GM12865 (cell line): Measurements from ENCODE around the gene GPD1L.

ENCODE experiments used
- DNase-seq: peaks from one replicate; pipeline ENCODE4 v3.0.0; 2010; ENCODE audit warnings: low read depth
- H3K4me3 ChIP-seq: 2 replicates; pipeline ENCODE4 v1.5.1; 2011; ENCODE audit warnings: mild to moderate bottlenecking, low read depth, low read length, control low read depth
- TF ChIP-seq, protein P1 (sequence below): IDR thresholded peaks from 2 replicates; pipeline ENCODE4 v1.5.1; 2011; ENCODE audit warnings: low read length, control low read depth, low read depth, inconsistent platforms; ENCODE audit not compliant: insufficient read depth; ENCODE audit errors: missing control alignments

The GPD1L gene

DNA sequence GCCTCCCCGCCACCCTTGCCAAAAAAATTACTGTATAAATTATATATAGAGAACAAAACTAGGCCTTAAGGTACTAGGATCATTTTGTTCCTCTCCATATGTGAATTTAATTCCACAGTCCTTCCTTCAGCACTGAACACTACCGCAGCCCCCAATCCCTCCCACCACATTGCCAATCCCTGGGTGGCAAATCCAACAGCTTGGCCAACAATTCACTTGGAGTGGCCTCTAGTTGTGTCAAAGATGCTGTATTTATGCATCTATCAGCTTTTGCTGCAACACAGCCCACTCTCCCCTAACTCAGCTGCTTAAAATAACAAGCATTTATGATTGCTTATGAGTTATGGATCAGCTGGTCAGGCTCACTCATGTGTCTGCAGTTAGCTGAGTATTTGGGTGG, 18.6 kb downstream of the GPD1L start:
- DNase-seq = no peak
- TF ChIP-seq, protein P1, sequence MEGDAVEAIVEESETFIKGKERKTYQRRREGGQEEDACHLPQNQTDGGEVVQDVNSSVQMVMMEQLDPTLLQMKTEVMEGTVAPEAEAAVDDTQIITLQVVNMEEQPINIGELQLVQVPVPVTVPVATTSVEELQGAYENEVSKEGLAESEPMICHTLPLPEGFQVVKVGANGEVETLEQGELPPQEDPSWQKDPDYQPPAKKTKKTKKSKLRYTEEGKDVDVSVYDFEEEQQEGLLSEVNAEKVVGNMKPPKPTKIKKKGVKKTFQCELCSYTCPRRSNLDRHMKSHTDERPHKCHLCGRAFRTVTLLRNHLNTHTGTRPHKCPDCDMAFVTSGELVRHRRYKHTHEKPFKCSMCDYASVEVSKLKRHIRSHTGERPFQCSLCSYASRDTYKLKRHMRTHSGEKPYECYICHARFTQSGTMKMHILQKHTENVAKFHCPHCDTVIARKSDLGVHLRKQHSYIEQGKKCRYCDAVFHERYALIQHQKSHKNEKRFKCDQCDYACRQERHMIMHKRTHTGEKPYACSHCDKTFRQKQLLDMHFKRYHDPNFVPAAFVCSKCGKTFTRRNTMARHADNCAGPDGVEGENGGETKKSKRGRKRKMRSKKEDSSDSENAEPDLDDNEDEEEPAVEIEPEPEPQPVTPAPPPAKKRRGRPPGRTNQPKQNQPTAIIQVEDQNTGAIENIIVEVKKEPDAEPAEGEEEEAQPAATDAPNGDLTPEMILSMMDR = no peak
- H3K4me3 ChIP-seq = no peak overlapping the region

DNA sequence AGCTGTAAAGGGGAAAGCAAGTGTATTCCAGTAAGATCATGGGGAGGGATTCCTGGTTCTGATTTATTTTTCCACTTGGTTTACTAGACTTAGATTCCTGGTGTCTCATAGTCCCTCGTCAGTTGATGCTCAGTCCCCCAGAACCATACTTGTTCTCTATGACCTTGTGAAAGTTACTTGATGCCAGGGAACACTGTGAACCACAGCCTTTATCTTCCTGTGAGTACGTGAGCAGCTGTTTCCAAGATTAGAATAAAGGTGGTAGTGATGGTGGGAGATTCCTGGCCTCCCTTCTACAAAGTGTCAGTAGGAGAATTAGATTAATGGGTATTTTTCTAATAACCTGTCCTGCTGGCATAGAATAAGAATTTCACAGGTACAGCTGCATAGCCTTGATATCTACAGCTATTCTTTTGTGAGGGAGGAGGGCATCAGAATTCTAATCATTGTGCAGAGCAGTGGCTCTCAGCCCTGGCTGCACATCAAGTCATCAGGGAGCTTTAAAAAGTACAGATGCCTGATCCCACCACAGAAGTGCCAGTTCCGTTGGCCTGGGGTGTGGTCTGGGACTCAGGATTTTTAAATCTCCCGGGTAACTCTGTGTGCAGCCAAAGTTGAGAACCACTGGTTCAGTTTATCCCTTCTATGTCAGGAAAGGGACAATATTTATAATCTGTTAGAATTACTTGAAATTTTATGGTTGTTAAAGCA, 20.0 kb downstream of the GPD1L start:
- H3K4me3 ChIP-seq = no peak overlapping the region
- no peak for DNase-seq
- TF ChIP-seq, protein P1 = no peak

DNA sequence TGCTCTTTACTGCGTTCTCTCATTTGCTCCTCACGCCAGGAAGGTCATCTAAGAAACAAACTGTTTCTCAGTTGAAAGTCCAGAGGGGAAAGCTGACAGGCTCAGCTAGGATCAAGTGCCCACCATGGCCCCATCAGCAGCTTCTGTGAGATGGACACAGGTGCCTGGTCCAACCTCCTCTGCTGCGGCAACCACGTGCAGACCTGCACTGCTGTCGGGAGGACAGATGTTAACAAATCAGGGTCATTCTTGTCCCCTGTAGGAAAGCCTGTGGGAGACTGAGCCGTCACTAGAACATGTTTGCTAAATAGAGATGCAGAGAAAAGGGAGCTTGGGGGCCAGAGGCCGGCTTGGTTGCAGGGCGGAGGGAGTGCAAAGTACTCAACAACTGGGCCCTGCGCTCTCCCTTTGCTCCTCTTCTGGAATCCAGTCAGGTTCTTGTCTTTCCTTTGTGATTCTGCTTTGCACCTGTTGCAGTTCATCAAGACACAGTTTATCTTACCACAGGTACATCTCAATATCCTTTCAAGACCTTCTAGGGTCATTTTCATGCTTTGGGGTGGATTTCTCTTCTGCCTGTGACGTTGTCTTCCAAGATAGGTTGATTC, 20.9 kb downstream of the GPD1L start:
- DNase-seq = no peak
- no peak overlapping the region for H3K4me3 ChIP-seq
- TF ChIP-seq, protein P1 = no peak

DNA sequence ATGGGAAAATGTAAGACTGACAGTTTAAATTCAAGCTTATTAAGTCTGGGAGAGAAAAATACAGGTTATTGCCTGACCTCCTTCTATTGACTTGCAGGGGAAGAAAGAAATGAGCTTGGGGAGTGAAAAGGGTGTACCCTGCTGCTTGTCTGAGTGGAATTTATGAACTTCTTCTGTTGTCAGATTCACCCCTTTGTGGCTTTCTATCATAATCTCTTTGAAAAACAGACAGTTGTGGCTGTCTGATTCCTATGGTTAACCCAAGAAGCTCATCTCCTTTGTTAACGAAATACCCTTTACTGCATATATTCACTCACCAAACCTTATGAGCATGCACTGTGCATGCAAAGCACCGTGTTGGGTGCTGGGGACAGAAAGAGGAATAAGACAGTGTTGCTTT, 22.5 kb downstream of the GPD1L start:
- no peak overlapping the region for H3K4me3 ChIP-seq
- TF ChIP-seq, protein P1 = no peak
- DNase-seq = no peak

DNA sequence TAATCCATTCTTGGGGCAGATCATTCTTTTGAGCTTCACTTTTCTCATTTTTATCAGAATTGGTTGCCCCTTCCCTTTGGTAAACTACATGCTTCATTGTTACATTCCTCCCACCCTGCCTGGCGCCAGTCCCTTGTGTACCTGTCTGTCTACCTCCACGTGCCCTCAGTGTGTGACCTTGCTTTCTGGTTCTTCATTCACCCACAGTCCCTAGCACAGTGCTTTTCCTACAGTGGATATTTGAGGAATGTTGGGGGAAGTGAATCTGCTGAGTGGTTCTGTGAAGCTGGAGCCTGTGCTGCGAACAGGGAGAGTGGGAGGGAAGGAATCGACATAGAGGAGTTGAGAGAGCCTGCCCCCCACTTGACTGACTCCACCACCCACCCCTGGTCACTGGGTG, 23.4 kb downstream of the GPD1L start:
- DNase-seq = no peak
- H3K4me3 ChIP-seq = no peak overlapping the region
- TF ChIP-seq, protein P1 = no peak

DNA sequence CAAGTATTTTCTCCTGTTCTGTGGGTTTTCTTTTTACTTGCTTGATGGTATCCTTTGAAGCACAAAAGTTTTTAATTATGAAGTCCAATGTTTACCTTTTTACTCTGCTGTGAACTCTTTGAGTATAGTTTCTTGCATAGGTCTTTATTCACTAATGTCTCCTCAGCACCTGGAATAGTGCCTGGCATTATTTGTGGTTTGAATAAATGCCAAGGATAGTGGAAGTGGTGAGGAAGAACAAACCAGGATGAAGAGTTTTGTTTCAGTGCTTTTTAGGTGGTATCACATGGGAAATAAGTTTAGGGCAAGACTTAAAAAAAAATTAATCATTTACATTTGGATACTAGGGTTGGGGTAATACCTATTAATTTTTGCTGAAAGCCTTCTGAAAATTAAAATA, 25.7 kb downstream of the GPD1L start:
- H3K4me3 ChIP-seq = no peak overlapping the region
- no peak for DNase-seq
- TF ChIP-seq, protein P1 = no peak

DNA sequence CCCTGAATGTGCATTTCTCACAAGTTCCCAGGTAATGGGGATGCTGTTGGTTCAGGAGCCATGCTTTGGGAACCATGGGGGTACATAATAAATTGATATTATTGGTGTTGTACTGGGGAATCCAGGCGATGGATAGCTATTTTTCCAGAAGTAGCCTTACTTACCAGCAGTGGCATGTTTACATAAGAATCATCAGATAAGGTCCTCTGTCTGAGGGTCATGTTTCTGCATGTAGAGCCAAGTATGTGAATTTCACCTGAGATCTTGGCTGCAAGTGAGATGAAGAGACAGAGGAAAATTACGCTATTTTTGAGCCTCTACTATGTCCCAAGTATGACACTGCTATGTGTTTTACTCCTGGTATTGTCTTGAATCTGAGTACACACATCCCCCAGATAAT, 26.3 kb downstream of the GPD1L start:
- TF ChIP-seq, protein P1 = no peak
- no peak overlapping the region for H3K4me3 ChIP-seq
- DNase-seq = no peak
